ENCODE results near the gene ISM1.

DNA sequence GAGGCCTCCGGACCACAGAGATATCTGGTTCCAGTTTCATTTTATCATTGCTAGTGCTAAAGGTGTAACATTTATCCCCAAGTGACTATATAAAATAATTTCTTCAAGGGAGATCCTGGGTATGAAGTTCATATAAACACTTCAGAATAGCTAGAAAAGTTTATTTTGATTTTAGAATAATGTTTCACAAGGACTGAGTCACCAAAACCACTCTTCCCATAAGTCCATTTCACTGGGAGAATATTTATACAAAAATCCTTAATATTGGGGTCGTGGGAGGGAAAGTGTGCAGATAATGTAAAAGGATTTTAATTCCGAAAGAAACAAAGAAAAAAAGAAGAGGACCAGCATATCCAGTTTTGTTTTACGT, 128.1 kb downstream of the ISM1 start:
- TF ChIP-seq POLR2A (IDR thresholded peaks at IDR 0.05; ENCODE audit: low read depth, low read length) (no peak), POLR2AphosphoS5 (IDR thresholded peaks at IDR 0.05; ENCODE audit: low read depth, low read length) (no peak), TAF1 (IDR thresholded peaks at IDR 0.05; ENCODE audit: borderline replicate concordance, low read depth, low read length) (no peak)

Data from GM12892 (cell line).